Measurements from ENCODE around the gene ELF2. TPM values are rescaled to one million over a fixed set of nuclear protein-coding genes. Genes with fewer than 3 reads are reported as not detected.
"Not testable (repeated sequence)": the region's sequence is repeated elsewhere in the genome, so short reads cannot be mapped to it uniquely, and the experiment has no call there.

Gene ELF2
- total RNA-seq, 2 donors from 2014 or later = 30.1 to 34.9 TPM

GRCh38 chr4:139022835-139023234 lies 154.2 kb downstream of the ELF2 start:
- Mint-ChIP-seq H3K9me3 (no peaks in the 10 kb centered on the region), H3K27ac (no peak overlapping the region), H3K36me3 (peaks cover 7 to 20% of the 10 kb centered on the region in 2 donors)
- DNase-seq (ENCODE audit: low spot score in 2 of 2) (no peak), ATAC-seq (no peak)

- not testable (repeated sequence) for H3K27ac Mint-ChIP-seq; H3K9me3 Mint-ChIP-seq; ATAC-seq; DNase-seq (ENCODE audit: low spot score in 2 of 2)
- peaks cover 7 to 20% of the 10 kb centered on the region in 2 donors for H3K36me3 Mint-ChIP-seq
Observed at GRCh38 chr4:139021071-139021470, 155.9 kb downstream of the ELF2 start.

DNA sequence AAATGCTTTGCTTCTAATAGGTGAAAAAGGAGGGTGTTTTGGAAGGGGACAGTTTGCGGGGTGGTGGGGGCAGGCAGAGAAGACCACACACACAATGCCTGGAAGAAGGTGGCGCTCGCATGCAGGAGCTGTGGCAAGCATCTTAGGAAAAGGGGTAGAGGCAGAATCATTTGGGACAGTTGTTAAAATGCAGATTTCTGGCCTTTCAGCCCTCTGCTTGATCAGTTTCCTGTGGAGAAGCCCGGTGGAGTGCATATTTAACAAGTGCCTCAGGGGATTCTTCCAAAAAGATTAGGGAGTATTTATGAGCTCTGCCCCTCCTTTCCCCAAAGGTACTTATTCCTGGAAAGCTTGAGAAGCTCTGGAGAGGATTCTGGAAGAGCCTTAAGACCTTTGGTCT lies 156.6 kb downstream of the ELF2 start:
- Mint-ChIP-seq H3K27ac (peak overlapping the region in 1 of 2 donors; percentile 64), H3K36me3 (peaks cover 7 to 20% of the 10 kb centered on the region in 2 donors), H3K9me3 (no peaks in the 10 kb centered on the region)
- DNase-seq (ENCODE audit: low spot score in 2 of 2) = no peak
- no peak for ATAC-seq

- H3K9me3 Mint-ChIP-seq = no peaks in the 10 kb centered on the region
- peaks cover 7 to 20% of the 10 kb centered on the region in 2 donors for H3K36me3 Mint-ChIP-seq
- ATAC-seq (no peak), DNase-seq (ENCODE audit: low spot score in 2 of 2) (no peak)
- H3K27ac Mint-ChIP-seq = no peak overlapping the region
Observed at GRCh38 chr4:139018971-139019758, 157.9 kb downstream of the ELF2 start.

GRCh38 chr4:139018501-139018900 lies 158.5 kb downstream of the ELF2 start:
- no peaks in the 10 kb centered on the region for H3K9me3 Mint-ChIP-seq
- no peak for DNase-seq (ENCODE audit: low spot score in 2 of 2)
- peaks cover 7 to 20% of the 10 kb centered on the region in 2 donors for H3K36me3 Mint-ChIP-seq
- H3K27ac Mint-ChIP-seq = peak overlapping the region in 1 of 2 donors; percentile 26
- ATAC-seq = no peak

- ATAC-seq (no peak), DNase-seq (ENCODE audit: low spot score in 2 of 2) (no peak)
- peaks cover 7 to 20% of the 10 kb centered on the region in 2 donors for H3K36me3 Mint-ChIP-seq
- H3K9me3 Mint-ChIP-seq = no peaks in the 10 kb centered on the region
- no peak overlapping the region for H3K27ac Mint-ChIP-seq
Observed at GRCh38 chr4:139017861-139018260, 159.2 kb downstream of the ELF2 start.

- Mint-ChIP-seq H3K9me3 (no peaks in the 10 kb centered on the region), H3K36me3 (peaks cover 7 to 14% of the 10 kb centered on the region in 2 donors), H3K27ac (peak overlapping the region; percentile 93 to 96)
- DNase-seq (ENCODE audit: low spot score in 2 of 2) = peak in 1 of 2 donors; percentile 52
- ATAC-seq = peak; percentile 29 to 33
Observed at GRCh38 chr4:139015948-139016471, 161.0 kb downstream of the ELF2 start.

GRCh38 chr4:139015269-139015947 lies 161.6 kb downstream of the ELF2 start, which contains the start of gene NOCT:
TSS of gene NOCT (plus strand) at chr4:139015781. CDS start at chr4:139015982, 201 bp downstream.
- DNase-seq (ENCODE audit: low spot score in 2 of 2) (peak; percentile 92 to 95), ATAC-seq (peak; percentile 93 to 94)
- Mint-ChIP-seq H3K9me3 (no peaks in the 10 kb centered on the region), H3K27ac (peak within 1 kb of the TSS; percentile 93 to 96), H3K36me3 (peaks cover 5 to 13% of the 10 kb centered on the region in 2 donors)

- Mint-ChIP-seq H3K36me3 (peaks cover 0 to 6% of the 10 kb centered on the region in 2 donors), H3K9me3 (no peaks in the 10 kb centered on the region), H3K27ac (peak overlapping the region; percentile 81 to 96)
- ATAC-seq (peak; percentile 15 to 24), DNase-seq (ENCODE audit: low spot score in 2 of 2) (peak in 1 of 2 donors; percentile 11)
Observed at GRCh38 chr4:139014371-139015268, 162.4 kb downstream of the ELF2 start.

DNA sequence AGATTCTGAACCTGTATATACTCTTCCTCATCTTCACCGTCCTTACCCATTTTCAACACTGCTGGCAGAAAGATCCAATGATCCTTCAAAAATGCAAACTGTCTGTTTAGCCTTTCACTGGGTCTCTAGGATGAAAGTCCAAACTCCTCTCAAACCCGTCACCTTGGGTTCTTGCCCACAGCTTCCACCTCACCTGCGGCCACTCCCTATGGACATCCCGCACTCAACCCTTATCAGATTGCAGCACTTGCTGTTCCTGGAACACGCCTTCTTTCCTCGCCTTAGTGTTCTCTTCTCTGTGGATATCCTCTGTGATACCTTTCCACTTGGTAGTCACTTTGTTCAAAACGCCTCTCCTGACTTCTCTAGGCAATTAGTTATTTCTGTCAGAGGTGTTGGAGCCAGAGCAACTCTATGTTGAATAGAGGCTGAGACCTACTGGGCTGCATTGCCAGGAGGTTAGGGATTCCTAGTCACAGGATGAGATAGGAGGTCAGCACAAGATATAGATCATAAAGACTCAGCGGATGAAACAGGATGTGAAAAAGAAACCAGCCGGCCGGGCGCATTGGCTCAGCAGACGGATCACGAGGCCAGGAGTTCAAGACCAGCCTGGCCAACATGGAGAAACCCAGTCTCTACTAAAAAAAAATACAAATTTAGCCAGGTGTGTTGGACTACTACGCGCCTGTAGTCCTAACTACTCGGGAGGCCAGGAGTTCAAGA lies 165.6 kb downstream of the ELF2 start:
- no peak overlapping the region for H3K27ac Mint-ChIP-seq
- DNase-seq (ENCODE audit: low spot score in 2 of 2) (no peak), ATAC-seq (no peak)
- no peaks in the 10 kb centered on the region for H3K9me3 Mint-ChIP-seq
- H3K36me3 Mint-ChIP-seq = no peaks in the 10 kb centered on the region

- no peak for DNase-seq (ENCODE audit: low spot score in 2 of 2)
- Mint-ChIP-seq H3K27ac (no peak overlapping the region), H3K36me3 (no peaks in the 10 kb centered on the region), H3K9me3 (no peaks in the 10 kb centered on the region)
- no peak for ATAC-seq
Observed at GRCh38 chr4:139009702-139010101, 167.3 kb downstream of the ELF2 start.

DNA sequence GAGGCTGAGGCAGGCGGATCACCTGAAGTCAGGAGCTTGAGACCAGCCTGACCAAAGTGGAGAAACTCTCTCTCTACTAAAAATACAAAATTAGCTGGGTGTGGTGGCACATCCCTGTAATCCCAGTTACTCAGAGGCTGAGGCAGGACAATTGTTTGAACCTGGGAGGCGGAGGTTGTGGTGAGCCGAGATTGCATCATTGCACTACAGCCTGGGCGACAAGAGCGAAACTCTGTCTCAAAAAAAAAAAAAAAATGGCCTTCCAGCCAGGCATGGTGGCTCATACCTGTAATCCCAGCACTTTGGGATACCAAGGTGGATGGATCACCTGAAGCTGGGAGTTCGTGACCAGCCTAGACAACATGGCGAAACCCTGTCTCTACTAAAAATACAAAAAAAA lies 168.7 kb downstream of the ELF2 start:
- not testable (repeated sequence) for DNase-seq (ENCODE audit: low spot score in 2 of 2); H3K9me3 Mint-ChIP-seq; ATAC-seq; H3K27ac Mint-ChIP-seq; H3K36me3 Mint-ChIP-seq

- H3K27ac Mint-ChIP-seq = no peak overlapping the region
- H3K36me3 Mint-ChIP-seq = no peaks in the 10 kb centered on the region
- ATAC-seq (no peak), DNase-seq (ENCODE audit: low spot score in 2 of 2) (no peak)
- no peaks in the 10 kb centered on the region for H3K9me3 Mint-ChIP-seq
Observed at GRCh38 chr4:139007640-139008039, 169.4 kb downstream of the ELF2 start.

Data from activated naive CD4-positive, alpha-beta T cell treated with anti-CD3 and anti-CD28 coated beads, Interleukin-2, amount 50 U/mL, for 72 hours (primary cell).